GM21786 (cell line): ENCODE data around the gene PHC2.

ENCODE experiments used
- ATAC-seq: cut with Tn5 transposase; IDR thresholded peaks from one replicate; pipeline ENCODE4 v1.9.1; 2021; ENCODE audit not compliant: unreplicated experiment

Gene PHC2

DNA sequence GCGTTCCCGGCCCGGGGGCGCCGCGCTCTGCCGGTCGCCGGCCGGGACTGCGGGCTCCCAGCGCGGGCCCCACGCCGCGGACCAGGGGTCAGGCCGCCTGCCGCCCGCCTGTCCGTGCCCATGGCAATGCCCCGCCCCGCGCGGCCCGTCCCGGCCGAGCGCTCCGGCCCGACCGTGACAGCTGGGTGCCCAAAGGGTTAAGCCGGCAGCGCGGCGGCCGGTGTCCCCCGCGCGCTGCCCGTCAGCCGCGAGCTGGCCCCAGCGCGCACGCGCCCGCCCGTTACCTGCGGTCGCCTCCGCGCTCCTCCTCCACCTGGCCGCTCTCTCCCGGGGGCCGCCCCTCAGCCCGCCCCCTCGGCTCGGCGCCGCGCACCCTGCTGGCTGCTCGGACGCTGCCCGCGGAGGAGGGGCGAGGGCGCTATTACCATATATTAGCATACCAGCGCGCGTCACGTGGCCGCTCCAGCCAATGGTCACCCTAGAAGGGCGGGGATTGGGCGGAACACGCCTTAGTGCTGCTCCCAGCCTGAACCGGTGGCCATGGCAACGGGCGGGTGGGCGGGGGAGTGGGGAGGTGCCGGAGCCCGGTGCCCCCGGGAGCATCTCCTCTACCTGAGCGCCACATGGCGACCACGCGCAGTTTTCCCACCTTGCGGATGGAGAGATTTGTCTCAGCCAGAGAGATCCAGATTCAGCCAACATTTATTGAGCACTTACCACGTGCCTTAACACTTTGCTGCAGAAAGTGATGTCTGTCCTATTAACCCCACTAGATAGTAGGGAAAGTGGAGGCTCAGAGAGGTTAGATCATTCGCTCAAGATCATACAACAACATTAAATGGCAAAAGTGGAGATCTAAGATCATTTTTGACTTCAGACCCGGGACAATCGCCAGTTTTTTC lies at the start of gene PHC2:
Gene PHC2, minus strand, starts transcription at position 404 of the 902 bp plus-strand sequence. CDS start 55,556 bp downstream, outside the sequence.
- ATAC-seq: peak; percentile 90

- ATAC-seq: no peak
Measured at GRCh38 chr1:33477451-33477850, 46.6 kb upstream of the PHC2 start.

DNA sequence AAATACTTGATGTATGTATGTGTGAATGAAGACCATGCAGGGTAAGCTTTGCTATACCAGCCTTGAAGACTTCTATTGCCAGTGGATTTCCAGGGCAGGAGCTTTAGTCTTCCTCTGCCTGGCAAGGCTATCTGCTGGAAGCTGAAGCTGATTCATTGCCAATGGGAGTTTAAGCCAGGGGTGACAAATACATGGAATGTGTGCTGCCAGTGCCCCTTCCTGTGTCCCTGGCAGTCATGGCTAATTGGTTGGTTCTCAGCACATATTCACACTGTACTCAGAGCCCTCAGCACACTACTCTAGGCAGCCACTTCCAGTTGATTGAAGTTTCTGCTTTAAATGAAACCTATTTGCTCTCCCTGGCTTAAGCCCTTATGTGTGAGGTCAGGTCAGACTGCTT lies 43.0 kb upstream of the PHC2 start:
- ATAC-seq: no peak

- peak; percentile 90 for ATAC-seq
Measured at GRCh38 chr1:33472269-33472980, 41.5 kb upstream of the PHC2 start, which contains the start of gene ZSCAN20. Gene ZSCAN20, plus strand, starts transcription at chr1:33472645. Its CDS starts 6,644 bp downstream, at chr1:33479289.

GRCh38 chr1:33471416-33471815 lies 40.5 kb upstream of the PHC2 start:
- no peak for ATAC-seq

DNA sequence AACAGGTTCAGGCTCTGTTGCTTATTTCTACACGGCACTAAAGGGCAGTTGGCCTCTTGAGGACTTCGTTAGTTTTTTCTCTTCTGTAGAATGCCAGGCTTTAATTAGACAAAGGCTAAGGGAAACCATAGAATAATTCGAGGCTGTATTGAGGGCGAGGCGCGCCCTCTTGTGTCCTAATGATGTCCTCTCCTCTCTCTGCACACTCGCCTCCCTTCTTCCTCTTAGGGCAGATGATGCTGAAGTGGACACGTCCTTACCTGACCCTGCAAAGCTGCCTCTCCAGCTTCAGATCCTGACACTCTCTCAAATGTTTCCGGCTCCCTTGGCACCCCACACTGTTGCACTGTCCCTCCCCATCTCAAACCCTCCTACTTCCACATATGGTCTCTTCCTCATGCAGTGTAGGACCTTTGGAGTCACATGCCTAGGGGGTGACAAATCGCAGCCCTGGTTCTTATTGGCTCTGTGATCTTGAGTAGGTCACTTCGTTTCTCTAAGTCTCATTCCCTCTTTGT lies 39.7 kb upstream of the PHC2 start:
- peak; percentile 43 for ATAC-seq

DNA sequence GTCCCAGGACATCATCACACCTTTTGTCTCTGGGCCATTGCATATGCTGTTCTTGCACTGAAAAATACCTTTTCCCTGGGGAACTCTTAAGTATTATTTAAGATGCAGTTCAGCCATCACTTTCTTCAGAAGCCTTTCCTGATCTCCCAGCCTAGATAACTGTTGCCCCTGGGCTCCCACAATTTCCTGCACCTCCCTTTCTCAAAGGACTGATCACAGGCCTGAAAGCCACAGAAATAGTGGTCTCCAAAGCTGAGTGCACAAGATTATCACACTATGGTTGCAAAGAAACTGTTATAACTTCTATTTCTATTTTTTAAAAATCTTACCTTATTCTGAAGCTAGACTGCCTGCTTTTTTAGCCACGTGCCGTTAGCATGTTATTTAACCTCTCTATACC lies 38.8 kb upstream of the PHC2 start:
- no peak for ATAC-seq

GRCh38 chr1:33468967-33469366 lies 38.1 kb upstream of the PHC2 start:
- ATAC-seq: no peak

DNA sequence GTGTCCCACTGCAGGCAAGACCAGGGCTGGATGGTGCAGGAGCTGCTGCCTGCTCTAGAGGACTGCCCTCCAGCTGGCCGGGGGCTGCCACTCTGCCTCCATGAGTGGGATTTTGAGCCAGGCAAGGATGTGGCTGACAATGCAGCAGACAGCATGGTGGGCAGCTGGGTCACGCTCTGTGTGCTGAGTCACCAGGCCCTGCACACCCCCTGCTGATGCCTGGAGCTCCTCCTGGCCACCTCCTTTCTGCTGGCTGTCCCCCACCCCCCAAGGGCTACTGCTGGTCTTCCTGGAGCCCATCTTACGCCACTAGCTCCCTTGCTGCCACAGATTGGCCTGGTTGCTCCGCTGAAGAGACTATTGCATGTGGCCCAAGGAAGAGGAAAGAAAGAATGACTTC lies 37.6 kb upstream of the PHC2 start:
- ATAC-seq: no peak

DNA sequence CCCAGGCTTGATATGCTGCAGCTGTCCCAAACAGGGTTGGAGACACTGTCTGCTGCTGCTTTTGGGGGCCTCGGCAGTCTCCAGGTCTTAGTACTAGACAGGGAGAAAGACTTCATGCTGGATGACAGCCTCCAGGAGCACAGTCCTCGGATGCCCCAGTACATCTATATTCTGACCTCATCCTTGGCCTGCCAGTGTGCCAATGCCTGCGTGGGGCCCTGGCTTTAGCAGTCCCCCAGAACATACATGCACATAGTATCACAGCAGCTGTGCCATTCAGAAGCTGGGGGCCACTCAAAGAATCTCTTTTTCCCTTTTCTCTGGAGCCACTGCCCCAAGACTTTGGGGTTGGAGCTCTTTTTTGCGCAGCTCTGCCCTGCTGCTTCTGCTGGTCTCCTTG lies 37.1 kb upstream of the PHC2 start:
- no peak for ATAC-seq

GRCh38 chr1:33466159-33466558 lies 35.3 kb upstream of the PHC2 start:
- no peak for ATAC-seq

DNA sequence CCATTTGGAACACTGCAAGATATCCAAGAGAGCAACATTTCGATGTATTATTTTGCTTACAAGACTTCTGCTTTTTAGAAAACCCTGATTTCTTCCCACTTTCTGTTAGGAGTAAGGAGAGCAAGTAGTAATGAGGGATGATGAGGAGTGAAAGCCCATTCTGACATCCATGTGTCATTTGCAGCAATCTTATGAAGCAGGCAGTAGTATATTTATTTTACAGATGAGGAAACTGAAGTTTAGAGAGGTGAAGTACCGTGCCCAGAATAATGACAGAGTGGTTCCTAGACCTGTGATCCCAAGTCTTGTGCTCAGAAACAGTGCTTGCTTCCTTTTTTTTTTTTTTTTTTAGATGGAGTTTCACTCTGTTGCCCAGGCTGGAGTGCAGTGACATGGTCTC lies 34.4 kb upstream of the PHC2 start:
- ATAC-seq: no peak

DNA sequence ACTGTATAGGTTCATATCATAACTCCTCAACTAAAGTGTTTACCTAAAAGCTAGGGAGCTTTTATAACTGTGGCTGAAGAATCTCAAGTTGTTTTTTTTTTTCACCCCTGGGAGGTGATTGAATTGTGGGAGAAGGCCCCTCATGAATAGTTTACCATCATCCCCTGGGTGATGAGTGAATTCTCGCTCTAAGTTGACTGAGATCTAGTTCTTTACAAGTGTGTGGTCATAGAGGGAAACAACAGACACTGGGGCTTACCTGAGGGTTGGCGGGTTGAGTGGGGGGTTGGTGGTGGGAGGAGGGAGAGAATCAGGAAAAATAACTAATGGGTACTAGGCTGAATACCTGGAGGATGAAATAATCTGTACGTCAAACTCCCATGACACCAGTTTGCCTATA lies 33.7 kb upstream of the PHC2 start:
- no peak for ATAC-seq

DNA sequence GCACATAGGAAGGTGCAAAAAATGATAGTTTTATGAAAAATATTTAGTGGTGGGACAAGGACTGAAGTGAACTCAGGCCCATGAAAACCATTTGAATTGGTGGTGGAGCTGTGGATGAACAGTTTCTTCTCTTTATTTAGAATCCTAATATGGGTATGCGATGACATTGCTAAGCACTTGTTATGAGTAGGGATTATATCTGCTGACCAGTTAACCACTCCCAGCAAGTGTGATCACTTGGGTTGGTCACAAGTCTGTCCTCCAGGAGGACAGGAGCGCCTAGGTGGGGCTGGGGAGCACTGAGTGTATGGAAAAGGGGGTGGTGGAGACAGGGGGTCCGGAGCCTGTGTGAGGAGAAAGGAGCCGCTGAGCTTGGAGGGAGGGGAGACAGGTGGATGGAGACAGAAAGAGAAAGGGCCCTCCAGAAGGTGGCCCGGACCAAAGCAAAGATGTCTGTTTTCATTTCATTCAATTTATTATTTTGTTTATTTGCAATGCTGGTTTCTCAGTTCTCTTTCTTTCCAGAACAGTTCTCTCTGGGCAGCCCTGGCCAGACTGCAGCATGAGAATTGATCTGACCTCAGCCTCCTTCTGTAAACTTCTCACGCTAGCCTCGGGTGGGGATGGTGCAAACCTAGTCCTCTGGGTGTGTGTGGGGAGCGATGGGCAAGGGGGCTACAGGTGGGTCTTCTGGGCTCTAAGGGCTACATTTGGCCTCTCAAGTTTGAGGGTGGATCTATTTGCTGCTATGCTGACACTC lies 31.7 kb upstream of the PHC2 start:
- no peak for ATAC-seq

DNA sequence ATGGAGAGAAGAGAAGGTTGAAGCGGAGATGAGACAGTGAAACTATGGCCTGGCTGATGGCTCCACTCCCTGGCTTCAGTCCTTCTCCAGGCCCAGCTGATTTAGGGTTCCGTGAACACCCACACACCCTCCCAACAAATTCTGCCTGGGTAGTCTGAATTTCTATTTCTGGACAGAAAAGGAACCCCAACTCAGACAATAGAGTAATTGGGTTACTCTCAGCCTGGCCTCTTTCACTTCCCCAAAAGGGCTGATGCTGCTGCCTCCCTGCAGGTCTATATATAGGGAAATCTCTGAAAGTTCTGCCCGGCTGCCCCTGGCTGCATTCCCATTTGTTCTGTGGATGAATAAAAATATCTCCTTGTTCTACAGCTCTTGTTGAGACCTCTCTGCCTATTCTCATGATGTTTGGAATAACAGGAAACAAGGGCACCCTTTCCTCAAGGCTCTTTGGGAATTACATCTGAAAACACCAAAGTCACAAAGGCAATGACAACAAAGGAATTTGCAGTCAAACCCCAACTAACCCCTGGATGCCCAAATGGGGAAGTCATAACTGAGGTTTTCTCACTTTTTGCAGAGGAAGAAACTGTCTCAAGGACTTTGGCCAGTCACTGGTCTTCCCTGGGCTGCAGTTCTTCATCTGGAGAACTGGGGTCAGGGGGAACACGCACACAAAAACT lies 30.2 kb upstream of the PHC2 start:
- peak; percentile 72 for ATAC-seq

GRCh38 chr1:33460144-33460543 lies 29.2 kb upstream of the PHC2 start:
- no peak for ATAC-seq

GRCh38 chr1:33459691-33460090 lies 28.8 kb upstream of the PHC2 start:
- no peak for ATAC-seq

DNA sequence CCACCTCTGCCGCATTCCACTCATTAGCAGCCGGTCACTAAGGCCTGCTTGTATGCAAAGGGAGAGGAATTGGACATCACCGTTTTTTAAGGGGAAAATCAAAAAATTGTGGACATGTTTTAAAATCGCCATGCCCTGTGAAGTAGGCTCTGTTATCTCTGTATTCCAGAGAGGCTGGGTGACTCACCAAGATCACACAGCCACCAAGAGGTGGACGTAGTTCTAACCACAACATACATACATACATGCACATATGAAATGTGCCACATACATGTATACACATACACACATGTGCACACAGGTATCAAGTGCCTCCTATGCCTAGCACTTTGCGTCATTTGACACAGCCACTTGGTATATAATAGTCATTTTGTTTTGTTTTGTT lies 25.6 kb upstream of the PHC2 start:
- no peak for ATAC-seq

DNA sequence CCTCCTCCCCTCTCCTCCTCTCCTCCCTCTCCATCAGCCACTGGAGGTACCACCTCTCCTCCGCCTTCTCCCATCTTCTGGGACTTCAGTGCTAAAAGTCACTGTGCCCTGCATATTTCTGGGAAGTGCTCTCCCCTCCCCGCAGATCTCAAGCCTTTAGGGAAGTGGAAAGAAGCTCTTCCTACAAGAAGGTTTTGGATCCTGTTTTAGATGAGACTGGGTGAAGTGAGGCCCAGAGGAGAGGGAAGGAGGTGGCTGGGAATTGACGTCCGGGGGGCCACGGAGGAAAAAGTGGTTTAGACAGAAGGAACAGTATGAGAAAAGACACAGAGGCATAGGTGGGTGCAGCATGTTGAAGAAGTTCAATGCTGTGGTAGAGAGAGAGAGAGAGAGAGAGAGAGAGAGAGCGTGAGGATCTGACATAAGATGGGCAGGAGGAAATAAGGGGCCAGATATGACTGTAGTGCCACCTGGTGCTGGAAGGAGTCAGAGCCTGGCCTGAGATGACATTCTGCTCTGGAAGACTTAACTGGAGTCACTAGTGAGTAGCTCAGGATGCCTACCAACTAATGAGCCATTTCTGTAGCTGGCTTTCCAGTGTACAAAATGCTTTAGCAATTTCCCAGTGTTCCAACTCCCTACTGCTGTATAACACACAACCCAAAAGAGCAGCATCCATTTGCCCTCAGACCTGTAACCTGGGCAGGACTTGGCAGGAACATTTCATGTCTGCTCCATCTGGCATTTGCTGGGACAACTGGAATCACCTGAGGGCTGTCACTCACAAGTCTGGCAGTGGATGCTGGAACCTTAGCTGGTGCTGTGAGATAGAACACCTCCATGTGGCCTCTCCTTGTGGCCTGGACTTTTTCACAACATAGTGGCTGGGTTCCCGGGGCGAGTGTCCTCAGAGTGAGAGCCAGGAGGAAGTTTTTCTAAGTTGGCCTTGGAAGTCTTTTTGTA lies 24.9 kb upstream of the PHC2 start:
- ATAC-seq: peak; percentile 50
